AG08395 (cell line): ENCODE results near the gene MED16.
"Not testable (repeated sequence)": the region's sequence is repeated elsewhere in the genome, so short reads cannot be mapped to it uniquely, and the experiment has no call there.

Source experiments
- DNase-seq: peaks from one replicate; pipeline ENCODE4 v3.0.0; 2012; ENCODE audit warnings: mixed read lengths, low spot score

MED16 gene

DNA sequence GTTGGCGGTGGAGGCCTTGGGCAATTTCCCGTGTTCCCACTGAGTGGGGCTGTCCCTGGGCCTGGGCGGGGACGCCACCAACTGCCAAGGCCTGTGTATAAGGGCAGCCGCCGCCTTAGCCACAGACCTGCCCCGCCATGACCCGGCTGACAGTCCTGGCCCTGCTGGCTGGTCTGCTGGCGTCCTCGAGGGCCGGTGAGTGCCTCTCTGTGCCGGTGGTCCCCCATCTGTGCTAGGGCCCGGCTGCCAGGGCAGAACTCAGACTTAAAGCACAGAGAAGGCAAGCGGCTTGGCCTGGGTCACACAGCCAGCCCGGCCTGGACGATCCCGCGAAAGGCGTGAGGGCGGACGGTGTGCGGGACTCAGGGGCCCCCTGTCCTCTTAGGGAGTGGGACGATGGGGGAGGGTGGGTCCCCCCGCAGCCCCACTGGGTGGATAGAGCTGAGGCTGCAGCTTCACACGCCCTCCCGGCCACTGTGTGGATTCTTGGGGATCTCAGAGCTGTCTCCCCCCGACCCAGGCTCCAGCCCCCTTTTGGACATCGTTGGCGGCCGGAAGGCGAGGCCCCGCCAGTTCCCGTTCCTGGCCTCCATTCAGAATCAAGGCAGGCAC lies 65.2 kb downstream of the MED16 start, which contains the start of gene AZU1:
Gene AZU1, plus strand, starts transcription at position 128 of the 612 bp plus-strand sequence. Its CDS starts 10 bp downstream, at position 138.
- no peak for DNase-seq

DNA sequence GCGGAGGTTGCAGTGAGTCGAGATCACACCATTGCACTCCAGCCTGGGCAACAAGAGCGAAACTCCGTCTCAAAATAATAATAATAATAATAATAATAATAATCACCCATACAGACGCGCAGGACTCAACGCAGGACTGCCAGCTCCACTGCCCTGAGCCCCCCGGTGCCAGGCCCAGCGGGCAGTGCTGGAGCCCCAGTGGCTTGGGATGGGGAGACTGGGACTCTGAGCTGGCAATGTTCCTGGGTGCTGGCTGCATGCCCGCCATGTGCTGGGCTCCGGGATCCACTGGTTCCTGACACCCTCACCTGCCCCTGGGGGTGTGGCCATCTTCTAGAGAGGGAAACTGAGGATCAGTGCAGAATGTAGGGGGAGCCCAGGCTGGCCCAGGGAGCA lies 65.7 kb downstream of the MED16 start:
- no peak for DNase-seq

DNA sequence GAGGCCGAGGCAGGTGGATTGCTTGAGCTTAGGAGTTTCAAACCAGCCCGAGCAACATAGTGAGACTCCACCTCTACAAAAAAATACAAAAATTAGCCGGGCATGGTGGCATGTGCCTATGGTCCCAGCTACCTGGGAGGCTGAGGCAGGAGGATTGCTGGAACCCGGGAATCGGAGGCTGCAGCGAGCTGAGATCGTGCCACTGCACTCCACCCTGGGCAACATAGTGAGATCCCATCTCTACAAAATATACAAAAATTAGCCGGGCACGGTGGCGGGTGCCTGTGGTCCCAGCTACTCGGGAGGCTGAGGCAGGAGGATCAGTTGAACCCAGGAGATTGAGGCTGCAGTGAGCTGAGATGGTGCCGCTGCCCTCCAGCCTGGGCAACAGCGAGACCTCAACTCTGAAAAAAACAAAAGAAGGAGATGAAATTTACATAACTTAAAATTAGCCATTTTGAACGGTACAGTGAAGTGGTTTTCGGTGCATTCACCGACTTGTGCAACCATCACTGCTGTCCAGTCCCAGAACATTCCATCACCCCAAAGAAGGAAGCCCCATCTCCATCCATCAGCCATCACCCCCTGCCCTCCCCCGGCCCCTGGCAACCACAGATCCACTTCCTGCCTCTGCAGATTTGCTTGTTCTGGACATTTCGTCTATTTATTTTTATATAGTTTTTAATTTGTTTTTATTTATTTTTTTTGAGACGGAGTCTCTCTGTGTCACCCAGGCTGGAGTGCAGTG lies 66.9 kb downstream of the MED16 start:
- no peak for DNase-seq

DNA sequence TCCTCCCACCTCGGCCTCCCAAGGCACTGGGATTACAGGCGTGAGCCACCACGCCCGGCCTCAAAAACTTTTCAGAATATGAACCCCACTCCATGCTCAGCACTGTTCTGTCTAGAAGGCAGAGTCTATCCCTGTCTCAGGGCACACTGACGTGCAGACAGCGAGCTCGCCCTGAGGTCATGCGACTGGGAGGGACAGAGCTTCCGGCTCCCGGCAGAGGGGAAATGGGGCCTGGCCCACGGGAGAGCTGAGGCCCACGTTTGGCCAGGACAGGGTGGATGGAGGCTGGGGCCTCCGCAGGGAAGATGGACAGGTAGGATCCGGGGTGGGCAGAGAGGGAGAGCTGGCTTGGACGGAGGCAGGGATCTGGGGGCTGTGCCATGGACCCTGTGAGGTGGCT lies 68.1 kb downstream of the MED16 start:
- DNase-seq, result no peak

DNA sequence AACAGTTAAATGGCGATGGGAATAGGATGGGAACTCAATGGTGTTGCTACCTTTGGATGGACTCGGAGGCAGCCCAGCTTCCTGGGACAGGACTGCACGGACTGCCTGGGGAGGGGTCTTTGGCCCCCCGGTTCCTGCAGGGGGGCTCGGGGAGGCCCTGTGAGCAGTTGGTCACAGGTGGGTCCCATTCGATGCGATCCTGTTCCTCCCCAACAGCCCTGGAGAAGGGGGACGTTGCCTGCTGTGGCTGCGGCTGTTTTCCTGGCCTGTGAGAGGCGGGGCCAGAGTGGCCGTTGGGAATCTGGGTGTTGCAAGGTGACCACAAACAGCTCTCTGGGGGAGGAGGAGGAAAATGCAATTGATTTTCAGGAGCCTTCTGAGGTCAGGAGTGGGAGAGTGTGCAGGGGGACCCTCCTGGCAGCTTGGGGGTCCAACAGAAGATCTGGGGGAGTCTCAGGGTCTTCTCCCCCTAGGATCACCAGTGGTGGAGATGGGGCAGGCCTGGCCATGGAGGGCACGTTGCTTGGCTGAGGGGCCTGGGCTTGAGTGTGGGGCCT lies 69.3 kb downstream of the MED16 start:
- no peak for DNase-seq

DNA sequence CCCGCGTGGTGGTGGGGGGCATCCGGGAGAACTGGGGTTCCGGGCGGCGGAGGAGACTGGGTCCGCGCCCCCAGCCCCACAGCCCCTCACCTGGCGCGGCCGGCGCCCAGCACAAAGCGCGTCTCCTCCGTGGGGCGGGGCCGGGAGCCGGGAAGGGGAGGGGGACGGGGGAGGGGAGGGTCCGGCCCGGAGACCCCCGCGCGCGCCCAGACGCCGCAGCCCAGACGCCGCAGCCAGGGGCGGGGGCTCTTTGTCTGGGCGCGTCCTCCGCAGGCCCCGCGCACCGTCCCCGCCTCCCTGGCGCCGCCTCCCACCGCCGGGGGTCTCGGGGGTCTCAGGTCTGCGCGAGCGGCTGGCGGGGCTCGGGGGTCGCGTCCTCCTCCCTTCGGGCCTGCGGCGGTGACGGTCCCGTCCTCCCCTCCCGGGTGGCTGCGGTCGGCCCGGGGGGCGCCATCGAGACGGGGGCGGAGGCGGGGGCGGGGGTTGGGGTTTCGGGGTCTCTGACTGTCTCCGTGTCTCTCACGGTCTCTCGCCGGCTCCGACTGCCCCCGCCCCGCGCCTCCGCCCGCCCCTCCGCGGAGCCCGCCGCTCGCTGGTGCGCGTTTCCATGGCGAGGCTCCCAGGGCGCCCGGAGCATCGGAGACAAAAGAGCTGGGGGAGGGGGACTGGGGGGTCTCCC lies 71.0 kb downstream of the MED16 start, which contains the start of gene PLPPR3:
Gene PLPPR3, minus strand, starts transcription at position 131 of the 679 bp plus-strand sequence. CDS start 396 bp downstream, outside the sequence.
- no peak for DNase-seq

GRCh38 chr19:821231-821824 lies 71.7 kb downstream of the MED16 start:
- DNase-seq, result no peak

DNA sequence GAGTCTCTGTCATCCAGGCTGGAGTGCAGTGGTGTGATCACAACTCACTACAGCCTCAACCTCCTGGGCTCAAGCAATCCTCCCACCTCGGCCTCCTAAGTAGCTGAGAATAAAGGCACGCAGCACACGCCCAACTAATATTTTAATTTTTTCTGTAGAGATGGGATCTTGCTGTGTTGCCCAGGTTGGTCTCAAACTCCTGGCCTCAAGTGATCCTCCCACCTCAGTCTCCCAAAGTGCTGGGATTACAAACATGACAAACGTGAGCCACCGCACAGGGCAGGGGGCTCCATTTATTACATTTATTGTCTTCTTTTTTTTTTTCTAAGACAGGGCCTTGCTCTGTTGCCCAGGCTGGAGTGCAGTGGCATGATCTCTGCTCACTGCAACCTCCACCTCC lies 72.8 kb downstream of the MED16 start:
- DNase-seq, result not testable (repeated sequence)
